Measurements from ENCODE around the gene TERT. TPM values are rescaled to one million over a fixed set of nuclear protein-coding genes. Genes with fewer than 3 reads are reported as not detected.

Gene TERT
- total RNA-seq, 4 donors from 2014 or later: not detected

- Histone ChIP-seq H3K4me3 (no peak overlapping the region), H3K27me3 (peaks cover 29% of the 10 kb centered on the region), H3K9me3 (no peaks in the 10 kb centered on the region), H3K27ac (no peak overlapping the region), H3K36me3 (no peaks in the 10 kb centered on the region), H3K4me1 (no peaks in the 10 kb centered on the region)
- WGBS: 94% methylated on average over 29 of the region's 38 CpGs
- TF ChIP-seq CTCF (IDR thresholded peaks at IDR 0.05) (no peak), POLR2A (IDR thresholded peaks at IDR 0.05) (no peak), POLR2AphosphoS5 (IDR thresholded peaks at IDR 0.05) (no peak), EP300 (IDR thresholded peaks at IDR 0.05) (no peak)
- no peak for DNase-seq (ENCODE audit: low spot score in 2 of 2)
Observed at GRCh38 chr5:1216211-1216917, 78.5 kb downstream of the TERT start.

GRCh38 chr5:1215320-1216096 is 79.4 kb downstream of the TERT start:
- TF ChIP-seq POLR2AphosphoS5 (IDR thresholded peaks at IDR 0.05): no peak
- TF ChIP-seq EP300 (IDR thresholded peaks at IDR 0.05): no peak
- TF ChIP-seq CTCF (IDR thresholded peaks at IDR 0.05): no peak
- no peak for TF ChIP-seq POLR2A (IDR thresholded peaks at IDR 0.05)
- H3K27ac ChIP-seq: no peak overlapping the region
- no peaks in the 10 kb centered on the region for H3K36me3 ChIP-seq
- 94% methylated on average over 23 of the region's 23 CpGs for WGBS
- H3K27me3 ChIP-seq: peaks cover 34% of the 10 kb centered on the region
- no peaks in the 10 kb centered on the region for H3K9me3 ChIP-seq
- H3K4me1 ChIP-seq: no peaks in the 10 kb centered on the region
- DNase-seq (ENCODE audit: low spot score in 2 of 2): no peak
- no peak overlapping the region for H3K4me3 ChIP-seq

GRCh38 chr5:1214936-1215220 is 80.0 kb downstream of the TERT start:
- TF ChIP-seq EP300 (IDR thresholded peaks at IDR 0.05) (no peak), POLR2A (IDR thresholded peaks at IDR 0.05) (no peak), CTCF (IDR thresholded peaks at IDR 0.05) (no peak), POLR2AphosphoS5 (IDR thresholded peaks at IDR 0.05) (no peak)
- peaks cover 34% of the 10 kb centered on the region for H3K27me3 ChIP-seq
- WGBS: 53% methylated on average over 2 of the region's 2 CpGs
- H3K27ac ChIP-seq: no peak overlapping the region
- H3K4me3 ChIP-seq: no peak overlapping the region
- H3K36me3 ChIP-seq: no peaks in the 10 kb centered on the region
- no peak for DNase-seq (ENCODE audit: low spot score in 2 of 2)
- no peaks in the 10 kb centered on the region for H3K9me3 ChIP-seq
- H3K4me1 ChIP-seq: no peaks in the 10 kb centered on the region

GRCh38 chr5:1214163-1214935 is 80.5 kb downstream of the TERT start:
- H3K27ac ChIP-seq: no peak overlapping the region
- TF ChIP-seq EP300 (IDR thresholded peaks at IDR 0.05) (no peak), POLR2AphosphoS5 (IDR thresholded peaks at IDR 0.05) (no peak)
- WGBS: 66% methylated on average over 14 of the region's 22 CpGs
- no peaks in the 10 kb centered on the region for H3K36me3 ChIP-seq
- no peaks in the 10 kb centered on the region for H3K4me1 ChIP-seq
- no peaks in the 10 kb centered on the region for H3K9me3 ChIP-seq
- no peak for DNase-seq (ENCODE audit: low spot score in 2 of 2)
- H3K4me3 ChIP-seq: no peak overlapping the region
- peaks cover 34% of the 10 kb centered on the region for H3K27me3 ChIP-seq

GRCh38 chr5:1213508-1214162 is 81.2 kb downstream of the TERT start:
- H3K27me3 ChIP-seq: peaks cover 31% of the 10 kb centered on the region
- TF ChIP-seq CTCF (IDR thresholded peaks at IDR 0.05) (no peak), POLR2A (IDR thresholded peaks at IDR 0.05) (no peak), POLR2AphosphoS5 (IDR thresholded peaks at IDR 0.05) (no peak), EP300 (IDR thresholded peaks at IDR 0.05) (no peak)

More at GRCh38 chr5:1213508-1214162, 81.2 kb downstream of the TERT start:
- no CpG with 5 or more reads among the region's 25 CpGs for WGBS
- no peaks in the 10 kb centered on the region for H3K36me3 ChIP-seq
- H3K27ac ChIP-seq: no peak overlapping the region
- H3K4me3 ChIP-seq: no peak overlapping the region
- DNase-seq (ENCODE audit: low spot score in 2 of 2): no peak
- no peaks in the 10 kb centered on the region for H3K4me1 ChIP-seq
- no peaks in the 10 kb centered on the region for H3K9me3 ChIP-seq
